A549 (cell line): ENCODE results near the gene LRRC14B. TPM values are rescaled to one million over a fixed set of nuclear protein-coding genes. Genes with fewer than 3 reads are reported as not detected.

Experiments
- ATAC-seq, 2 experiments: fragments of 200-7000 bp in 1 of 2; fragments of >200 bp in 1 of 2; cut with Nextera tagmentation in 1 of 2; cut with Tn5 transposase in 1 of 2; 3 replicates each; pipeline versions ENCODE4 v1.8.0 to v1.9.1; 2018 to 2020; ENCODE audit warnings: mild to moderate bottlenecking in 1 of 2, moderate library complexity in 1 of 2
- CTCF ChIA-PET: fragments of 300-600 bp; sonication (Branson Sonifier 250); formaldehyde crosslinking; extraction: SDS; loops from one replicate; lab custom pipeline; 2021; ENCODE audit warnings: antibody characterized with exemption, inconsistent platforms; lab: Yijun Ruan, JAX
- POLR2A ChIA-PET: fragments of 350-600 bp; formaldehyde crosslinking; extraction: SDS; loops from one replicate; lab custom pipeline; 2021; ENCODE audit warnings: antibody characterized with exemption, inconsistent platforms; lab: Yijun Ruan, JAX
- DNase-seq, 2 experiments: peaks; one replicate each; pipeline versions ENCODE4 v3.0.0 to v3.0.0-alpha.2; 2011 to 2016; ENCODE audit warnings: low read depth in 1 of 2, low spot score in 1 of 2
- FAIRE-seq: peaks from 2 replicates; lab custom pipeline; 2011; peaks lifted over from hg19 to GRCh38; lab: Jason Lieb, UNC
- H3K27ac ChIP-seq, 2 experiments: fragments of >200 bp; sonication (Bioruptor Twin); formaldehyde crosslinking; 3 replicates each; pipeline ENCODE4 v1.5.1; 2016 to 2017
- H3K4me1 ChIP-seq: fragments of >200 bp; sonication (Bioruptor Twin); formaldehyde crosslinking; 3 replicates; pipeline ENCODE4 v1.6.1; 2016
- H3K4me2 ChIP-seq: fragments of >200 bp; sonication (Bioruptor Twin); formaldehyde crosslinking; 3 replicates; pipeline ENCODE4 v1.6.1; 2016
- H3K4me3 ChIP-seq: fragments of >200 bp; sonication (Bioruptor Twin); formaldehyde crosslinking; 3 replicates; pipeline ENCODE4 v1.5.1; 2016
- H3K9me3 ChIP-seq: fragments of >200 bp; sonication (Bioruptor Twin); formaldehyde crosslinking; 3 replicates; pipeline ENCODE4 v1.6.1; 2016
- BHLHE40 ChIP-seq: IDR thresholded peaks from 2 replicates; pipeline ENCODE4 v1.6.1; 2012; ENCODE audit warnings: low read depth, low read length, inconsistent platforms
- CEBPB ChIP-seq, 2 experiments: fragments of >200 bp in 1 of 2; sonication (Bioruptor Twin) in 1 of 2; formaldehyde crosslinking in 1 of 2; IDR thresholded peaks; 2 replicates each; pipeline ENCODE4 v1.6.1; 2012 to 2016
- HDAC2 ChIP-seq: fragments of 200-600 bp; sonication (generic); IDR thresholded peaks from 2 replicates; pipeline ENCODE4 v1.6.1; 2016
- HEYL ChIP-seq: fragments of 250-450 bp; sonication (Bioruptor Pico); IDR thresholded peaks from 2 replicates; pipeline ENCODE4 v1.8.0; 2021; ENCODE audit warnings: mild to moderate bottlenecking, moderate library complexity
- KDM1A ChIP-seq: fragments of 200-600 bp; sonication (generic); IDR thresholded peaks from 2 replicates; pipeline ENCODE4 v1.6.1; 2016; ENCODE audit warnings: low read depth, mild to moderate bottlenecking
- KDM5A ChIP-seq: fragments of 200-600 bp; sonication (generic); IDR thresholded peaks from 2 replicates; pipeline ENCODE4 v1.6.1; 2016; ENCODE audit warnings: antibody characterized with exemption, mild to moderate bottlenecking
- MAZ ChIP-seq: fragments of 150-350 bp; IDR thresholded peaks from 2 replicates; pipeline ENCODE4 v1.6.1; 2014; ENCODE audit warnings: antibody characterized with exemption, low read depth, low read length, borderline replicate concordance
- NFE2L2 ChIP-seq: fragments of 150-350 bp; conservative IDR thresholded peaks from 2 replicates; pipeline ENCODE4 v1.6.1; 2014; ENCODE audit warnings: low read length
- PHF8 ChIP-seq: fragments of 200-600 bp; sonication (generic); IDR thresholded peaks from 2 replicates; pipeline ENCODE4 v1.6.1; 2016; ENCODE audit warnings: low read depth, mild to moderate bottlenecking, antibody characterized with exemption, moderate library complexity, borderline replicate concordance
- POLR2A ChIP-seq: IDR thresholded peaks from 2 replicates; pipeline ENCODE4 v1.6.1; 2012; ENCODE audit warnings: mild to moderate bottlenecking, low read length
- RFX5 ChIP-seq: fragments of 450-650 bp; IDR thresholded peaks from 2 replicates; pipeline ENCODE4 v1.7.1; 2014; ENCODE audit warnings: antibody characterized with exemption, mild to moderate bottlenecking, moderate library complexity
- SREBF2 ChIP-seq: fragments of 450-650 bp; IDR thresholded peaks from 2 replicates; pipeline ENCODE4 v1.6.1; 2014; ENCODE audit warnings: mild to moderate bottlenecking, moderate library complexity
- TFCP2L1 ChIP-seq: fragments of 250-450 bp; sonication (Bioruptor Pico); IDR thresholded peaks from 2 replicates; pipeline ENCODE4 v1.5.0; 2021; ENCODE audit warnings: mild to moderate bottlenecking
- WGBS: methylation state at CpG from one replicate; pipeline ENCODE4 v1.1.6; 2017; ENCODE audit errors: missing lambda C conversion rate; 5-methylcytosine and 5-hydroxymethylcytosine counted together
- polyA plus RNA-seq, 4 experiments: library from polyadenylated mRNA; depleted of rRNA in 3 of 4; stranded (reverse); fragments of >200 nt; fragmentation: RNase III in 1 of 4; extraction: RNeasy Plus Mini Kit Qiagen cat#74134 plus additional on column Dnase treatment in 1 of 4; gene quantifications; 2 replicates in 3 of 4; 3 replicates in 1 of 4; pipeline ENCODE4 v1.2.3, GENCODE V29; 2011 to 2017
- TF ChIP-seq, protein P1 (sequence below): fragments of 450-650 bp; IDR thresholded peaks from 2 replicates; pipeline ENCODE4 v1.6.1; 2014; ENCODE audit warnings: antibody characterized with exemption
- TF ChIP-seq, protein P2 (sequence below): fragments of 200-600 bp; sonication (generic); IDR thresholded peaks from 2 replicates; pipeline ENCODE4 v1.6.1; 2016; ENCODE audit warnings: antibody characterized with exemption, mild to moderate bottlenecking, moderate library complexity
- TF ChIP-seq, protein P3 (sequence below): fragments of 150-350 bp; IDR thresholded peaks from 2 replicates; pipeline ENCODE4 v1.6.1; 2014; ENCODE audit warnings: low read depth, mild to moderate bottlenecking, low read length
- TF ChIP-seq, protein P4 (sequence below): IDR thresholded peaks from 2 replicates; pipeline ENCODE4 v1.6.1; 2012; ENCODE audit warnings: low read depth, borderline replicate concordance
- TF ChIP-seq, protein P5 (sequence below): fragments of >200 bp; sonication (Bioruptor Twin); formaldehyde crosslinking; IDR thresholded peaks from 3 replicates; pipeline ENCODE4 v1.5.1; 2016

LRRC14B gene
- polyA plus RNA-seq, 2 of the 4 experiments (the other 2 are of a cell fraction) = not detected

DNA sequence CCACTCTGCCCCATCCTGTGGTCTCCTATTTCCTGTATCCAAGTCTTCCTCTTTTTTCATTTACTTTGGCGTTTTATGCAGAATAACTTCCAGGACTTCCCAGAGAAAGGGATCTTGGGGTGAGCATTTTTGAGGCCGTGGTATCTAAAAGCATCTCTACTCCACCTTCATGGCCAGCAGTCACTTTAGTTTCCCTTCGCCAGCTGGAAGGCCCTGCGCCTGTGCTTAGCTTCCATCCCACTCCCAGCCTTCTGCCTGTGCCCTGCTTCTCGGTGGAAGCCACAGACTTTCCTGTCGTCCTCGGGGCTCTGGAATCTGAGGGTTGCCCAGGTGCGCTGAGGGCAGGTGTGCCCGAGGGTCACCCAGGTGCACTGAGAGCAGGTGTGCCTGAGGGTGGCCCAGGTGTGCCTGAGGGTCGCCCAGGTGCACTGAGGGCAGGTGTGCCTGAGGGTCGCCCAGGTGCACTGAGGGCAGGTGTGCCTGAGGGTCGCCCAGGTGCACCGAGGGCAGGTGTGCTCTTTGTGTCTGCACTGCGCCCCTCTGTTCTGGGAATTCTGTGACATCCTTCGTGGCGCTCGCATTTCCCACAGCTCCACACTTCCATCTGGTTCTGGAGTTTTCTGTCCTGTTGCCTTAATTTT is 32.4 kb upstream of the LRRC14B start:
- no peak overlapping the region for H3K4me3 ChIP-seq
- FAIRE-seq (no peak), ATAC-seq (no peak), DNase-seq (no peak)
- H3K4me2 ChIP-seq = no peak overlapping the region
- POLR2A ChIA-PET = no interaction called here
- no peak overlapping the region for H3K27ac ChIP-seq
- no peak for TF ChIP-seq MAZ
- no peak for TF ChIP-seq TFCP2L1 (CRISPR knock-in tag)
- TF ChIP-seq RFX5 = no peak
- no peak for TF ChIP-seq BHLHE40
- TF ChIP-seq, protein P1, sequence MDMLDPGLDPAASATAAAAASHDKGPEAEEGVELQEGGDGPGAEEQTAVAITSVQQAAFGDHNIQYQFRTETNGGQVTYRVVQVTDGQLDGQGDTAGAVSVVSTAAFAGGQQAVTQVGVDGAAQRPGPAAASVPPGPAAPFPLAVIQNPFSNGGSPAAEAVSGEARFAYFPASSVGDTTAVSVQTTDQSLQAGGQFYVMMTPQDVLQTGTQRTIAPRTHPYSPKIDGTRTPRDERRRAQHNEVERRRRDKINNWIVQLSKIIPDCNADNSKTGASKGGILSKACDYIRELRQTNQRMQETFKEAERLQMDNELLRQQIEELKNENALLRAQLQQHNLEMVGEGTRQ = no peak
- TF ChIP-seq POLR2A = no peak
- TF ChIP-seq, protein P2, sequence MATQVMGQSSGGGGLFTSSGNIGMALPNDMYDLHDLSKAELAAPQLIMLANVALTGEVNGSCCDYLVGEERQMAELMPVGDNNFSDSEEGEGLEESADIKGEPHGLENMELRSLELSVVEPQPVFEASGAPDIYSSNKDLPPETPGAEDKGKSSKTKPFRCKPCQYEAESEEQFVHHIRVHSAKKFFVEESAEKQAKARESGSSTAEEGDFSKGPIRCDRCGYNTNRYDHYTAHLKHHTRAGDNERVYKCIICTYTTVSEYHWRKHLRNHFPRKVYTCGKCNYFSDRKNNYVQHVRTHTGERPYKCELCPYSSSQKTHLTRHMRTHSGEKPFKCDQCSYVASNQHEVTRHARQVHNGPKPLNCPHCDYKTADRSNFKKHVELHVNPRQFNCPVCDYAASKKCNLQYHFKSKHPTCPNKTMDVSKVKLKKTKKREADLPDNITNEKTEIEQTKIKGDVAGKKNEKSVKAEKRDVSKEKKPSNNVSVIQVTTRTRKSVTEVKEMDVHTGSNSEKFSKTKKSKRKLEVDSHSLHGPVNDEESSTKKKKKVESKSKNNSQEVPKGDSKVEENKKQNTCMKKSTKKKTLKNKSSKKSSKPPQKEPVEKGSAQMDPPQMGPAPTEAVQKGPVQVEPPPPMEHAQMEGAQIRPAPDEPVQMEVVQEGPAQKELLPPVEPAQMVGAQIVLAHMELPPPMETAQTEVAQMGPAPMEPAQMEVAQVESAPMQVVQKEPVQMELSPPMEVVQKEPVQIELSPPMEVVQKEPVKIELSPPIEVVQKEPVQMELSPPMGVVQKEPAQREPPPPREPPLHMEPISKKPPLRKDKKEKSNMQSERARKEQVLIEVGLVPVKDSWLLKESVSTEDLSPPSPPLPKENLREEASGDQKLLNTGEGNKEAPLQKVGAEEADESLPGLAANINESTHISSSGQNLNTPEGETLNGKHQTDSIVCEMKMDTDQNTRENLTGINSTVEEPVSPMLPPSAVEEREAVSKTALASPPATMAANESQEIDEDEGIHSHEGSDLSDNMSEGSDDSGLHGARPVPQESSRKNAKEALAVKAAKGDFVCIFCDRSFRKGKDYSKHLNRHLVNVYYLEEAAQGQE = no peak
- no peak for TF ChIP-seq SREBF2
- no peak for TF ChIP-seq HDAC2
- TF ChIP-seq CEBPB (IDR thresholded peaks at IDR 0.05) = no peak
- no peak for TF ChIP-seq PHF8
- no peak for TF ChIP-seq KDM1A
- no peak for TF ChIP-seq NFE2L2
- TF ChIP-seq, protein P3, sequence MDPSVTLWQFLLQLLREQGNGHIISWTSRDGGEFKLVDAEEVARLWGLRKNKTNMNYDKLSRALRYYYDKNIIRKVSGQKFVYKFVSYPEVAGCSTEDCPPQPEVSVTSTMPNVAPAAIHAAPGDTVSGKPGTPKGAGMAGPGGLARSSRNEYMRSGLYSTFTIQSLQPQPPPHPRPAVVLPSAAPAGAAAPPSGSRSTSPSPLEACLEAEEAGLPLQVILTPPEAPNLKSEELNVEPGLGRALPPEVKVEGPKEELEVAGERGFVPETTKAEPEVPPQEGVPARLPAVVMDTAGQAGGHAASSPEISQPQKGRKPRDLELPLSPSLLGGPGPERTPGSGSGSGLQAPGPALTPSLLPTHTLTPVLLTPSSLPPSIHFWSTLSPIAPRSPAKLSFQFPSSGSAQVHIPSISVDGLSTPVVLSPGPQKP = no peak
- TF ChIP-seq, protein P4, sequence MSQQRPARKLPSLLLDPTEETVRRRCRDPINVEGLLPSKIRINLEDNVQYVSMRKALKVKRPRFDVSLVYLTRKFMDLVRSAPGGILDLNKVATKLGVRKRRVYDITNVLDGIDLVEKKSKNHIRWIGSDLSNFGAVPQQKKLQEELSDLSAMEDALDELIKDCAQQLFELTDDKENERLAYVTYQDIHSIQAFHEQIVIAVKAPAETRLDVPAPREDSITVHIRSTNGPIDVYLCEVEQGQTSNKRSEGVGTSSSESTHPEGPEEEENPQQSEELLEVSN = no peak
- no peak for TF ChIP-seq HEYL
- TF ChIP-seq, protein P5, sequence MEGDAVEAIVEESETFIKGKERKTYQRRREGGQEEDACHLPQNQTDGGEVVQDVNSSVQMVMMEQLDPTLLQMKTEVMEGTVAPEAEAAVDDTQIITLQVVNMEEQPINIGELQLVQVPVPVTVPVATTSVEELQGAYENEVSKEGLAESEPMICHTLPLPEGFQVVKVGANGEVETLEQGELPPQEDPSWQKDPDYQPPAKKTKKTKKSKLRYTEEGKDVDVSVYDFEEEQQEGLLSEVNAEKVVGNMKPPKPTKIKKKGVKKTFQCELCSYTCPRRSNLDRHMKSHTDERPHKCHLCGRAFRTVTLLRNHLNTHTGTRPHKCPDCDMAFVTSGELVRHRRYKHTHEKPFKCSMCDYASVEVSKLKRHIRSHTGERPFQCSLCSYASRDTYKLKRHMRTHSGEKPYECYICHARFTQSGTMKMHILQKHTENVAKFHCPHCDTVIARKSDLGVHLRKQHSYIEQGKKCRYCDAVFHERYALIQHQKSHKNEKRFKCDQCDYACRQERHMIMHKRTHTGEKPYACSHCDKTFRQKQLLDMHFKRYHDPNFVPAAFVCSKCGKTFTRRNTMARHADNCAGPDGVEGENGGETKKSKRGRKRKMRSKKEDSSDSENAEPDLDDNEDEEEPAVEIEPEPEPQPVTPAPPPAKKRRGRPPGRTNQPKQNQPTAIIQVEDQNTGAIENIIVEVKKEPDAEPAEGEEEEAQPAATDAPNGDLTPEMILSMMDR = no peak
- TF ChIP-seq KDM5A = no peak
- H3K9me3 ChIP-seq = no peaks in the 10 kb centered on the region
- no peaks in the 10 kb centered on the region for H3K4me1 ChIP-seq
- 67% methylated on average over 15 of the region's 17 CpGs for WGBS
- CTCF ChIA-PET = interaction anchor here (0.6 kb wide), 1 partner anchor 11 kb away, joined by 5 read pairs; no protein-coding TSS in a partner anchor
